ENCODE results near the gene CTDSPL2. TPM values are rescaled to one million over a fixed set of nuclear protein-coding genes. Genes with fewer than 3 reads are reported as not detected.
"Not testable (repeated sequence)": the region's sequence is repeated elsewhere in the genome, so short reads cannot be mapped to it uniquely, and the experiment has no call there.

CTDSPL2 gene
- total RNA-seq, 4 donors from 2014 or later = 40.0 to 75.4 (median 50.0) TPM

DNA sequence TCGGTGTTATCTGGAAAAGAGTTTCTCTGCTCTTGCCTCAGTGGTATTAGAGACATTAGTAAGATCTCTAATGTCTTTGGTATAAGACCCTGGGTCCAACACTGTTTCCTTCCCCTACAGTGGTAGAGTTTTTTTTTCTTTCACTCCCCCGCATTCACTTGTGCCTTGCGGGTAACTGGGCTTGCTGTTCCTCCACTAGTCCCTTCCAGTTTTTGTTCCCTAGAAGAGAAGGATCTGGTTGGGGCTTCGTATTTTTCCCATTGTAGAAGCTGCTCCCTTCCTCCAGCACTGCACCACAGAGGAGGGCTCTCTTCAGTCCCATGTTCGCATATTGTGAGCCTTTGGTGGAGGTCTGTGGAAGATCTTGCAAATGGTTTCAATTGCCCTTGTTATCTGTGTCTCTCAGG is 13.7 kb downstream of the CTDSPL2 start:
- peaks cover 12% of the 10 kb centered on the region for H3K4me1 ChIP-seq
- 84% methylated on average over 5 of the region's 5 CpGs for WGBS

DNA sequence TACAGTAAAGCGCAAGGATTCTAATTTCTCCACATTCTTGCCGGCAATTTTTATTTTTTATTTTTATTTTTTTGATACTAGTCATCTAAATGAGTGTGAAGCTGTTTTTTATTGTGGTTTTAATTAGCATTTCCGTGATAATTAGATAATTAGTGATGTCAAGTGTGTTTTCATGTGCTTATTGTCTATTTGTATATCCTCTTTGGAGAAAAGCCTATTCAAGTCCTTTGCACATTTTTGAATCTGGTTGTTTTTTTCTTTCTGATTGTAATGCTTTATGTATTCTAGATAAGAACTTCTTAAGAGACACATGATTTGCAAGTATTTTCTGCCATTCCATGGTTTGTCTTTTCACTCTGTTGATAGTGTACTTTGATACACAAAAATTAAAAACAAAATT is 16.1 kb downstream of the CTDSPL2 start:
- Histone ChIP-seq H3K27ac (no peak overlapping the region), H3K4me3 (no peak overlapping the region), H3K36me3 (peaks cover 8% of the 10 kb centered on the region), H3K9me3 (no peaks in the 10 kb centered on the region), H3K4me1 (peaks cover 5% of the 10 kb centered on the region), H3K27me3 (no peaks in the 10 kb centered on the region)
- WGBS = 94% methylated on average over 3 of the region's 3 CpGs
- no peak for TF ChIP-seq POLR2AphosphoS5 (IDR thresholded peaks at IDR 0.05)
- no peak for TF ChIP-seq CTCF (IDR thresholded peaks at IDR 0.05)
- TF ChIP-seq EP300 (IDR thresholded peaks at IDR 0.05) = no peak
- TF ChIP-seq POLR2A (IDR thresholded peaks at IDR 0.05) = no peak
- DNase-seq (ENCODE audit: low spot score in 2 of 2) = no peak

More for the DNA sequence above, 13.7 kb downstream of the CTDSPL2 start:
- no peaks in the 10 kb centered on the region for H3K27me3 ChIP-seq
- no peak overlapping the region for H3K4me3 ChIP-seq
- TF ChIP-seq EP300 (IDR thresholded peaks at IDR 0.05) (no peak), POLR2AphosphoS5 (IDR thresholded peaks at IDR 0.05) (no peak), POLR2A (IDR thresholded peaks at IDR 0.05) (no peak), CTCF (IDR thresholded peaks at IDR 0.05) (no peak)
- no peaks in the 10 kb centered on the region for H3K36me3 ChIP-seq
- H3K9me3 ChIP-seq = no peaks in the 10 kb centered on the region
- H3K27ac ChIP-seq = no peak overlapping the region
- DNase-seq (ENCODE audit: low spot score in 2 of 2) = no peak

DNA sequence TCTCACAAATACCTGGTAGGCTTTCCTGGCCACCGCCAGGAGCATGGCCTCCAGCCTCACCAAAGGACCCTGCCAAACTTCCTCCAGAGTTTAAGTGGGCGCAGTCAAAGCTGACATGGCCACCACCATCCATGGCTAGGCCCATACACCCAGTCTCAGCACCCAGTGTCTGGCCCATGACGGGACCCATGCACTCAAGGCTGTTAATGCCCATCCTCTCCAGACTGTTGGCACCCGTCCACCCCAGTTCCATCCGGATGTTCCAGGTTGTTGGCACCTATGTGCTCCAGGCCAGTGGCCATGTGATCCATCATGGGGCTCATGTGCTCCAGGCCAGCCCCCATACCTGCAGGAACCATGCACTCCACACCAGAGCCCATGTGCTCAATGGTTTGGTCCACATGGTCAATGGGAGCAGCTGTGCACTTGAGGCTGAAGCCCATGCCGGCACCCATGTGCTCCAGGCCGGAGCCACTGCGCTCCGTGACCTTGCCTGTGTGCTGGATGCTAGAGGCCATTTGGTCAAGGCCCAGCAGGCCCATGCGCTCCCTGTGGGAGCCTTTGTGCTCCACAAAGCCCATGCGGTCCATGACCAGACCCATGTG is 20.4 kb downstream of the CTDSPL2 start:
- no peak for DNase-seq (ENCODE audit: low spot score in 2 of 2)
- 98% methylated on average over 9 of the region's 11 CpGs for WGBS

GRCh38 chr15:44450172-44450571 is 22.7 kb downstream of the CTDSPL2 start:
- H3K4me1 ChIP-seq = no peaks in the 10 kb centered on the region
- H3K27ac ChIP-seq = no peak overlapping the region
- peaks cover 8% of the 10 kb centered on the region for H3K36me3 ChIP-seq
- no peak for DNase-seq (ENCODE audit: low spot score in 2 of 2)
- H3K27me3 ChIP-seq = no peaks in the 10 kb centered on the region
- H3K4me3 ChIP-seq = no peak overlapping the region
- TF ChIP-seq POLR2A (IDR thresholded peaks at IDR 0.05) (no peak), EP300 (IDR thresholded peaks at IDR 0.05) (no peak), POLR2AphosphoS5 (IDR thresholded peaks at IDR 0.05) (no peak), CTCF (IDR thresholded peaks at IDR 0.05) (no peak)
- no peaks in the 10 kb centered on the region for H3K9me3 ChIP-seq
- 63% methylated on average over 1 of the region's 1 CpG for WGBS

More for the DNA sequence above, 20.4 kb downstream of the CTDSPL2 start:
- Histone ChIP-seq H3K9me3 (no peaks in the 10 kb centered on the region), H3K27me3 (no peaks in the 10 kb centered on the region), H3K4me3 (no peak overlapping the region), H3K4me1 (no peaks in the 10 kb centered on the region), H3K36me3 (peaks cover 8% of the 10 kb centered on the region), H3K27ac (no peak overlapping the region)
- no peak for TF ChIP-seq POLR2AphosphoS5 (IDR thresholded peaks at IDR 0.05)
- TF ChIP-seq EP300 (IDR thresholded peaks at IDR 0.05) = no peak
- TF ChIP-seq CTCF (IDR thresholded peaks at IDR 0.05) = no peak
- no peak for TF ChIP-seq POLR2A (IDR thresholded peaks at IDR 0.05)

GRCh38 chr15:44453578-44454283 is 26.3 kb downstream of the CTDSPL2 start:
- not testable (repeated sequence) for H3K27me3 ChIP-seq; H3K4me3 ChIP-seq; H3K9me3 ChIP-seq; H3K4me1 ChIP-seq; H3K36me3 ChIP-seq; H3K27ac ChIP-seq; DNase-seq (ENCODE audit: low spot score in 2 of 2)
- whole genome bisulfite sequencing = 93% methylated on average over 6 of the region's 6 CpGs

Measured in suprapubic skin (tissue), 4 donors.